Left ventricle myocardium inferior (tissue), 1 donor: ENCODE results near the gene GSX1. TPM values are rescaled to one million over a fixed set of nuclear protein-coding genes. Genes with fewer than 3 reads are reported as not detected.
"Not testable (repeated sequence)": the region's sequence is repeated elsewhere in the genome, so short reads cannot be mapped to it uniquely, and the experiment has no call there.

Source experiments
- DNase-seq: peaks from one replicate; pipeline ENCODE4 v3.0.0-alpha.2; 2020
- H3K27ac ChIP-seq: fragments of 200-600 bp; replicated peaks from 2 replicates; pipeline ENCODE4 v1.8.0; 2021
- H3K27me3 ChIP-seq: fragments of 200-600 bp; 2 replicates; pipeline ENCODE4 v1.8.0; 2021; ENCODE audit warnings: low read depth
- H3K36me3 ChIP-seq: fragments of 200-600 bp; 2 replicates; pipeline ENCODE4 v1.8.0; 2021
- H3K4me1 ChIP-seq: fragments of 200-600 bp; 2 replicates; pipeline ENCODE4 v1.8.0; 2021
- H3K4me3 ChIP-seq: fragments of 200-600 bp; 2 replicates; pipeline ENCODE4 v1.8.0; 2021; ENCODE audit warnings: mild to moderate bottlenecking, moderate library complexity
- H3K9me3 ChIP-seq: fragments of 200-600 bp; replicated peaks from 2 replicates; pipeline ENCODE4 v1.8.0; 2021
- intact Hi-C: fragments of 100-400 bp; cut with micrococcal nuclease; formaldehyde crosslinking; loops from one replicate; pipeline ENCODE4 v1.11.0; 2022
- total RNA-seq: library from RNA; stranded (reverse); fragmentation: NEBNext Ultra II Directional; extraction: Animal tissue kit (Norgen Biotek cat#: 25700); gene quantifications from one replicate; pipeline ENCODE4 v1.2.1, GENCODE V29; 2021
- TF ChIP-seq, protein P1 (sequence below): fragments of 200-600 bp; IDR thresholded peaks from 2 replicates; pipeline ENCODE4 v1.8.0; 2021; ENCODE audit warnings: antibody characterized with exemption, mild to moderate bottlenecking, borderline replicate concordance
- donor health status: DM: no; HTN: yes; CAD: no; lungs with severe emphysema.

The GSX1 gene
- total RNA-seq, 1 donor from 2014 or later, result not detected

- H3K27ac ChIP-seq, result no peak overlapping the region
- intact Hi-C loops, result no loop called here
- no peak for DNase-seq
- TF ChIP-seq, protein P1, sequence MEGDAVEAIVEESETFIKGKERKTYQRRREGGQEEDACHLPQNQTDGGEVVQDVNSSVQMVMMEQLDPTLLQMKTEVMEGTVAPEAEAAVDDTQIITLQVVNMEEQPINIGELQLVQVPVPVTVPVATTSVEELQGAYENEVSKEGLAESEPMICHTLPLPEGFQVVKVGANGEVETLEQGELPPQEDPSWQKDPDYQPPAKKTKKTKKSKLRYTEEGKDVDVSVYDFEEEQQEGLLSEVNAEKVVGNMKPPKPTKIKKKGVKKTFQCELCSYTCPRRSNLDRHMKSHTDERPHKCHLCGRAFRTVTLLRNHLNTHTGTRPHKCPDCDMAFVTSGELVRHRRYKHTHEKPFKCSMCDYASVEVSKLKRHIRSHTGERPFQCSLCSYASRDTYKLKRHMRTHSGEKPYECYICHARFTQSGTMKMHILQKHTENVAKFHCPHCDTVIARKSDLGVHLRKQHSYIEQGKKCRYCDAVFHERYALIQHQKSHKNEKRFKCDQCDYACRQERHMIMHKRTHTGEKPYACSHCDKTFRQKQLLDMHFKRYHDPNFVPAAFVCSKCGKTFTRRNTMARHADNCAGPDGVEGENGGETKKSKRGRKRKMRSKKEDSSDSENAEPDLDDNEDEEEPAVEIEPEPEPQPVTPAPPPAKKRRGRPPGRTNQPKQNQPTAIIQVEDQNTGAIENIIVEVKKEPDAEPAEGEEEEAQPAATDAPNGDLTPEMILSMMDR, result no peak
- no peaks in the 10 kb centered on the region for H3K36me3 ChIP-seq
- H3K9me3 ChIP-seq, result no peaks in the 10 kb centered on the region
- H3K4me3 ChIP-seq, result no peak overlapping the region
- no peaks in the 10 kb centered on the region for H3K4me1 ChIP-seq
- H3K27me3 ChIP-seq, result peaks cover 98% of the 10 kb centered on the region
These were observed 16.7 kb downstream of the GSX1 start for GRCh38 chr13:27808851-27809550.

DNA sequence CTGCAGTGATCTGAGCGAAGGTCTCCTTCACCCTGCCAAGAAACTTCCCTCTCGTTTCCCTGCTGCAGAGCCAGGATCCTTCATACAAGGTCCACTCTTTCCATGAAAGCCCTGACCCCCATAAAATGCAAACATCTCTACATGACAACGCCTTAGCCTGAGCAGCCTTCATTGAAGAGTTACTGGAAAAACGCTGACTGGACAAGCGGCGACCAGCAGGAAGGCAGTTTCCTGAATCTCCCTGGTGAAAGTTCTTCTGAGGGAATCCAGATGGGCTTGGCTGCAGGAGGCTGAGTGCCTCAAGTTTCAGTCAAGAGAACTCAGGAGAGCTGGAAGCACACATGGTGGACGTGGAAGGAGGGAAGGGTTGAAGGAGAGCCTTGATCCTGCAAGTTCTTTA, 17.7 kb downstream of the GSX1 start:
- intact Hi-C loops, result no loop called here
- Histone ChIP-seq H3K9me3 (no peaks in the 10 kb centered on the region), H3K27me3 (peaks cover 98% of the 10 kb centered on the region), H3K4me3 (no peak overlapping the region), H3K27ac (no peak overlapping the region), H3K36me3 (no peaks in the 10 kb centered on the region), H3K4me1 (no peaks in the 10 kb centered on the region)
- TF ChIP-seq, protein P1, result no peak
- no peak for DNase-seq

DNA sequence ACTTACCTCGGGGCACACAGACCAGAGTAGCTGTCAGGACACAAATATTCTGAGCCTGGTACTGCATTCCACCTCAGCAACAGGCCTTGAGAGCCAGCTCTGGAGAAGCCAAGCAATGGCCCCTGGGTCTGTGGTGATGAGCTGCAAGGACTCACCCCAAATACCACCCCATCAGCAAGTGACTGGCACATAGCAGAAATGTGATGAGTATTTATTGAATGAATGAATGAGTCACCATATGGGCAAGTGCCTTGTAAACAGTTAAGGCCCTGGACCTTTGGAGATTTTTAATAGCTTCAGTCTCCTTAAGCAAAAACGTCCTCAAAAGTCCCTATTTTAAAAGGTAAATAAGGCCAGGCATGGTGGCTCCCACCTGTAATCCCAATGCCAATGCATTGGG, 18.2 kb downstream of the GSX1 start:
- no peaks in the 10 kb centered on the region for H3K36me3 ChIP-seq
- no peaks in the 10 kb centered on the region for H3K4me1 ChIP-seq
- no peaks in the 10 kb centered on the region for H3K9me3 ChIP-seq
- no peak overlapping the region for H3K27ac ChIP-seq
- intact Hi-C loops, result no loop called here
- H3K27me3 ChIP-seq, result peaks cover 98% of the 10 kb centered on the region
- no peak overlapping the region for H3K4me3 ChIP-seq
- DNase-seq, result no peak
- TF ChIP-seq, protein P1, result no peak

DNA sequence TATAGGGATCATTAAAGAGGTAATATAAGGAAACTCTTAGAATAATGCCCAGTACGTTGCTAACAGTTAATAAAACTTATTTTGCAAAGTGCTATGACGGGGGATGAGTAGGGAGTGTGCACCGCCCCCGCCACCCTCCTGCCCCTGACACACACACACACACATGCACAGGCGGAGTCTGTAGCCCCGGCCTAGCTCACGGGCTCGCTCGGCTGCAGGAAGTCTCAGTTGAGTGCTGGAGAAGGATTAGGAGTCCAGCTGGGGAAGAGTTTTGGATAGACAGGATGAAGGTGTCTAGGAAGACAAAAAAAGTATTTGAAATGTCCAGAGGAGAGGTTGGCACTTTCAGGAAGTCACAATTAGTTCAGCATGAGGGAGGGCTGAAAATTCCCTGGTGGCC, 21.5 kb downstream of the GSX1 start:
- Histone ChIP-seq H3K4me3 (no peak overlapping the region), H3K9me3 (no peaks in the 10 kb centered on the region), H3K27me3 (peaks cover 97% of the 10 kb centered on the region), H3K36me3 (no peaks in the 10 kb centered on the region), H3K4me1 (no peaks in the 10 kb centered on the region), H3K27ac (no peak overlapping the region)
- TF ChIP-seq, protein P1, result no peak
- no peak for DNase-seq
- intact Hi-C loops, result no loop called here

GRCh38 chr13:27817832-27818231, 25.5 kb downstream of the GSX1 start:
- H3K36me3 ChIP-seq, result not testable (repeated sequence)
- peaks cover 99% of the 10 kb centered on the region for H3K27me3 ChIP-seq

More at GRCh38 chr13:27817832-27818231, 25.5 kb downstream of the GSX1 start:
- H3K4me1 ChIP-seq, H3K4me3 ChIP-seq, intact Hi-C loops, DNase-seq, H3K9me3 ChIP-seq, H3K27ac ChIP-seq: not testable (repeated sequence)
